Tibial artery (tissue), 4 donors: ENCODE results near the gene CARMIL1.

Source experiments
- DNase-seq, 2 donors: peaks; one replicate each; pipeline ENCODE4 v3.0.0-alpha.2; 2019
- H3K27ac ChIP-seq, 2 donors: fragments of 200-600 bp; sonication (generic) in 1 of 2; 1 replicate in 1 of 2; 2 replicates in 1 of 2; pipeline ENCODE4 v1.5.1; 2018 to 2019; ENCODE audit warnings: mild to moderate bottlenecking in 1 of 2
- H3K27me3 ChIP-seq, 2 donors: fragments of 200-600 bp; sonication (generic) in 1 of 2; one replicate each; pipeline versions ENCODE4 v1.5.1 to v1.6.0; 2016 to 2019
- H3K36me3 ChIP-seq, 3 donors: fragments of 200-600 bp; sonication (generic) in 2 of 3; one replicate each; pipeline ENCODE4 v1.5.1; 2016 to 2019; ENCODE audit warnings: mild to moderate bottlenecking in 2 of 3
- H3K4me1 ChIP-seq, 4 donors: fragments of 200-600 bp; sonication (generic) in 2 of 4; 1 replicate in 3 of 4; 2 replicates in 1 of 4; pipeline ENCODE4 v1.5.1; 2016 to 2019
- H3K4me3 ChIP-seq, 2 donors: fragments of 200-600 bp; sonication (generic) in 1 of 2; 1 replicate in 1 of 2; 2 replicates in 1 of 2; pipeline ENCODE4 v1.5.1; 2018 to 2019; ENCODE audit warnings: mild to moderate bottlenecking in 2 of 2
- H3K9me3 ChIP-seq, 3 donors: fragments of 200-600 bp; sonication (generic) in 1 of 3; one replicate each; pipeline ENCODE4 v1.5.1; 2016 to 2019
- CTCF ChIP-seq, 2 experiments: fragments of 200-600 bp in 1 of 2; fragments of 450-650 bp in 1 of 2; IDR thresholded peaks; one replicate each; pipeline ENCODE4 v1.5.1; 2017 to 2019; ENCODE audit warnings: antibody characterized with exemption in 2 of 2, mild to moderate bottlenecking in 1 of 2, moderate library complexity in 1 of 2
- intact Hi-C: fragments of 100-400 bp; cut with DNase I; formaldehyde crosslinking; loops from one replicate; pipeline ENCODE4 v1.15.0; 2023; ENCODE audit warnings: low total_unique reads

CARMIL1 gene

GRCh38 chr6:25239059-25239458 lies 40.1 kb upstream of the CARMIL1 start:
- TF ChIP-seq CTCF (IDR thresholded peaks at IDR 0.05): no peak
- intact Hi-C loops: no loop called here
- H3K27me3 ChIP-seq: no peaks in the 10 kb centered on the region
- no peak overlapping the region for H3K4me3 ChIP-seq
- H3K36me3 ChIP-seq: no peaks in the 10 kb centered on the region
- DNase-seq: no peak
- no peak overlapping the region for H3K27ac ChIP-seq
- no peaks in the 10 kb centered on the region for H3K9me3 ChIP-seq
- peaks cover 0 to 20% (median 10%) of the 10 kb centered on the region in 4 donors for H3K4me1 ChIP-seq

- H3K4me1 ChIP-seq: peaks cover 0 to 20% (median 10%) of the 10 kb centered on the region in 4 donors
- no peak for TF ChIP-seq CTCF (IDR thresholded peaks at IDR 0.05)
- H3K9me3 ChIP-seq: no peaks in the 10 kb centered on the region
- no peak overlapping the region for H3K27ac ChIP-seq
- no peak overlapping the region for H3K4me3 ChIP-seq
- H3K27me3 ChIP-seq: no peaks in the 10 kb centered on the region
- intact Hi-C loops: no loop called here
- DNase-seq: no peak
- H3K36me3 ChIP-seq: no peaks in the 10 kb centered on the region
These were observed 39.7 kb upstream of the CARMIL1 start for GRCh38 chr6:25239498-25239897.

- intact Hi-C loops: no loop called here
These were observed 36.6 kb upstream of the CARMIL1 start for GRCh38 chr6:25242567-25242966.

GRCh38 chr6:25244865-25245264 lies 34.3 kb upstream of the CARMIL1 start:
- H3K9me3 ChIP-seq: no peaks in the 10 kb centered on the region
- intact Hi-C loops: no loop called here

More at GRCh38 chr6:25242567-25242966, 36.6 kb upstream of the CARMIL1 start:
- H3K27ac ChIP-seq: no peak overlapping the region
- TF ChIP-seq CTCF (IDR thresholded peaks at IDR 0.05): no peak
- no peak overlapping the region for H3K4me3 ChIP-seq
- peaks cover 0 to 20% (median 10%) of the 10 kb centered on the region in 4 donors for H3K4me1 ChIP-seq
- H3K9me3 ChIP-seq: no peaks in the 10 kb centered on the region
- no peak for DNase-seq
- no peaks in the 10 kb centered on the region for H3K27me3 ChIP-seq
- H3K36me3 ChIP-seq: no peaks in the 10 kb centered on the region

GRCh38 chr6:25248123-25248522 lies 31.1 kb upstream of the CARMIL1 start:
- Histone ChIP-seq H3K27me3 (no peaks in the 10 kb centered on the region), H3K9me3 (no peaks in the 10 kb centered on the region), H3K36me3 (no peaks in the 10 kb centered on the region), H3K4me1 (peaks cover 0 to 10% (median 0%) of the 10 kb centered on the region in 4 donors), H3K27ac (no peak overlapping the region), H3K4me3 (no peak overlapping the region)
- TF ChIP-seq CTCF (IDR thresholded peaks at IDR 0.05): no peak
- intact Hi-C loops: no loop called here
- DNase-seq: no peak

More at GRCh38 chr6:25244865-25245264, 34.3 kb upstream of the CARMIL1 start:
- H3K27me3 ChIP-seq: no peaks in the 10 kb centered on the region
- TF ChIP-seq CTCF (IDR thresholded peaks at IDR 0.05): no peak
- no peak overlapping the region for H3K27ac ChIP-seq
- H3K4me3 ChIP-seq: no peak overlapping the region
- H3K36me3 ChIP-seq: no peaks in the 10 kb centered on the region
- DNase-seq: no peak
- peaks cover 0 to 11% (median 0%) of the 10 kb centered on the region in 4 donors for H3K4me1 ChIP-seq

- no peak for DNase-seq
- H3K4me3 ChIP-seq: no peak overlapping the region
- H3K36me3 ChIP-seq: no peaks in the 10 kb centered on the region
- no peak for TF ChIP-seq CTCF (IDR thresholded peaks at IDR 0.05)
- H3K9me3 ChIP-seq: no peaks in the 10 kb centered on the region
- no peaks in the 10 kb centered on the region for H3K27me3 ChIP-seq
- no peak overlapping the region for H3K27ac ChIP-seq
- H3K4me1 ChIP-seq: peaks cover 0 to 10% (median 0%) of the 10 kb centered on the region in 4 donors
- intact Hi-C loops: no loop called here
These were observed 30.0 kb upstream of the CARMIL1 start for GRCh38 chr6:25249133-25249532.
